Dermis blood vessel endothelial cell (primary cell): ENCODE results near the gene PRSS38. TPM values are rescaled to one million over a fixed set of nuclear protein-coding genes. Genes with fewer than 3 reads are reported as not detected.
A peak's percentile ranks its signal among the peaks of the same experiment; 100 is the strongest.

ENCODE experiments used
- DNase-seq: peaks from one replicate; pipeline ENCODE4 v3.0.0; 2010
- total RNA-seq: library from RNA; depleted of rRNA; stranded (reverse); fragments of >200 nt; gene quantifications from 2 replicates; pipeline ENCODE4 v1.2.3, GENCODE V29; 2014

PRSS38 gene
- total RNA-seq, 1 donor from 2014 or later: not detected

DNA sequence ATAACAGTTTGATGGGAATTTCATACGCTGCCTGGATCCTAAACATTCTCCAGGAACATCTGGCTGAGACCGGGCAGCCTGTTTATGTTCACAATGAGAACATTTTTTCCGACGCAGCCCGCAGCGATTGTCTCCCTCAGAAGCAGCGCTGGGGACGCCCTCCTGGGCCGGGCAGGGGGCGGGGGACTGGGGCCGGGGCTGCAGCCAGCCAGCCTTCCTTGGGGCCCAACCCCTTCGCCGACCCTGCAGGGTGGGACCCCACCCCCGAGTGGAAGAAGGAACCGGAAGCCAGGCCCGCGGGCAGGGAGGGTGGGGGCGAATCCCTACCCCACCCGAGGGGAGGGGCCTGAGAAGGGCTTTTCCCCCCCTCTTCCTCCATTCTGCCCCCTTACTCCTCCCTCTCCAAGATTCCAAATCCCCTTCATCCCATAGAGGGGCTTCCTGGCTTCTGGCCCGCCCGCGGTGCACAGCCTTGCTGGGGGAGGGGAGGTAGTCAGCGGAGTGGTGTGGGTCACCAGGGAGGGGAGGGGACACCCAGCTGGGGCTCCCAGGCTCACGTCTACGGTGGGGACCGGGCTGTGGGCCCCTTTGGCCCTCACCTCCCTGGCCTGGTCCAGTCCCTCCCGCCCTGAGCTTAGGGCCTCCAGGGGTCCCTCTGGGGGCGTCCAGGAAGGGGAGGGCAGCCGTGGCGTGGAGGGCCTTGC, 71.7 kb downstream of the PRSS38 start:
- peak; percentile 55 for DNase-seq

DNA sequence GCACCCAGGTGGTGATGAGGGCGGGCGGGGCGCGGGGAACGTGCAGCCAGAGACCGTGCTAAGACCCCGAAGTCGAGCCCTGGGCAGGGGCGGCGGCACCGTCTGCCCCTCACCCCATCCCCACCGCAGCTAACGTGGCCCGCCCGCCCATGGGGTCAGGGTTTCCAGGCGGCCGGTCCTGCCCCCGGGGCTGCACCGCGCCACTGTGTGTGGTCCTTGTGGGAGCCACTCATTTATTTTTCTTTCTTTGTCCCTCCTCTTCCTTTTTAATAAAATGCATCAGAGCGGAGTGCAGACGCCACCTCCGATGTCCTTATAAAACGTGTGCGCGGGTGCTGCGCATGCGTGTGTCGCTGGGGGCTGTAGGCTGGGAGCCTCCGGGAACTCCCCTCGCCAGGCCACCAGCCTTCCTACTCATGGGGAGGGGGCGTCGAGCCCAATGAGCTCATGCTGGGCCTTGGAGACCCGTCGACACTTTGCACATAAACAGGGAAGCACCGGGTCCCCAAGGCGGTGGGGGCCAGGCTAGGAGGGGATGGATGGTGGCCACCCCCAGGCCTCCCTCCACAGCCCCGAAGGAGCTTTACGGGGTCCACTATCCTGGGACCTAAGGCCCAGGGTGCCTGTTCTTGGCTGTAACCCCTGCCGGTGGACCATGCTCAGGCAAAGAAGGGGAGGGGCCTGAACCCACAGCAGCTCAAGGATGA, 72.4 kb downstream of the PRSS38 start:
- peak; percentile 47 for DNase-seq

DNA sequence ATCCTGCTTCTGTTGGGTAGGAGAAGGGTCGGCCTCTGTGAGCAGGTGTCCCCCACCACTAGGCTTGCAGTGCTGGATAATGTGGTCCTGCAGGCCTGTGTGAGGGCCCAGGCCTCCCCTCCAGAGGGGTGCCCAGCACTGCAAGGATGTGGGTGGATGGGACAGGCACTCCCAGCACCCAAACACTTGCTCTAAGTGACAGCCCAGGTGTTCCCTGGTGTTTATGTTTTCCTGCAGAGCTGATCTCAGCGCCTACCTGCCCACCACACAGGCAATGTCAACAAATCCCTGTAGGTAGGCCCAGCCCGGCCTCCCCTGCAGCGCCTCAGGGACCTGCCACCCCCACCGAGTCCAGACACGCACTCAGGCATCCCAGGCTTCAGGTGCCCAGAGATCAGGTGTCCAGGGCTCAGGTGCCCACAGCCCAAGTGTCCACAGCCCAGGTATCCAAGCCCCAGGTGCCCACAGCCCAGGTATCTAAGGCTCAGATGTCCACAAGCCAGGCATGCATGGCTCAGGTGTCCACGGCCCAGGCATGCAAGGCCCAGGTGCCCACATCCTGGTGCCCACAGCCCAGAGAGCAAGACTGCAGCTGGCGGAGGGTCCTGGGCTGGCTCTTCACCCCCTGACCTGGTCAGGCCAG, 73.0 kb downstream of the PRSS38 start:
- DNase-seq: no peak

DNA sequence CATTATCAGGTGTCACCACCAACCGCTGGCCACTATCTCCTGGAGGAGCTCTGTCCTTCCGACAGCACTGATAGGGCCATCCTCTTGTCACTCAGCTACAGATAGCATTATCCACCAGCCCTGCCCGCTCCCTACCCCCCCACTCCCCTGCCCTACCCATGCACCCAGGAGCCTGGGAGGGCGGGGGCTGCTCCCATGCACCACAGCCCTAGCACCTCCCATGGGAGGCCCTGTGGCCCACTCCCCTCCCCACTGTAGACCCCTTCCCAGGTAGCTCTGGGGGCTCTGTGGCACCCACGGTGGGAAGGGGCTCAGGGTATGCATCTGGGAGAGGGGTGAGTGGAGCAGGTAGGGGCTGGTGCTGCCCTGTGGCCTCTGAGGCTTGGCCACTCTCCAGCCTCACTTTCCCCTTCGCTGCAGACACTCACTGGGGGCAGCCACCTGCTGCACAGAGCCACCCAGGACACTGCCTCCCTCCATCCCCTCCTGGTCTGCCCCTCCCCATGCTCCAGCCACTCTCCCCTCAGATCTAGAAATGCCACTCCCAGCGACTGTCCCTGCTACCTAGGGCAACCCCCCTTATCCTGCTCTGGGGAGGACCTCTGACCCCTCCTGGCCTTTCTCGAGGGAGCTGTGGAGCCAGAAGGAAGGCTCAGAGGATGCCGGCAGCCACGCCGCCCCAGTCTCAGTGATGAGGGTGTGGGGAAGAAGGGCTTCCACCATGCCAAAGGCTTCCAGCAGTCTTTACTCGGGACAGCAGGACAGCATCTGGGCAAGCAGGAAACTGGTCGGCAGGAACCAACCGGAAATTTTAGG, 73.8 kb downstream of the PRSS38 start:
- no peak for DNase-seq

DNA sequence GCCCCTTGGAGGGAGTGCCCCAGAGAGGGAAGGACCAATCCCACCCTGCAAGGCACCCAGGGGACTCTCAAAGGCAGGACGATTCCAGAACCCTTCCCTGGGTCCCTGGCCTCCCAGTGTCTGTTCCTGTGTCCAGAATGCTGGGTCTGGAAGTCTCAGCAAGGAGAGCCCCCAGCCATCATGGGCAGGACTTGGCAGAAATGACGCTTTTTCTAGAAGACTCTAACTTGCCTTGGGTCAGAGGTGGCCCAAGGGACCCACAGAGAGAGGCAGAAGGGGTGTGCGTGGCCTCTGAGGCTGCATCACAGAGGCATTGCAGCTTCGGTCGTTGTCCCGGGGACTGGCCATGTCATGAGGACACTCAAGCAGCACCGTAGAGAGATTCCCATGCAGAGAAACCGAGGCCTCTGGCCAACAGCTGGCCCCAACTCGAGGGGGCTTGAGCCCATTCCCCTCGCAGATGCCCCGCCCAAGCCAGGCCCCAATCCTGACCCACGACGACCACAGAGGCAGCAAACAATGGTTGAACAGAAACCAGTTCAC, 74.5 kb downstream of the PRSS38 start:
- DNase-seq: no peak

DNA sequence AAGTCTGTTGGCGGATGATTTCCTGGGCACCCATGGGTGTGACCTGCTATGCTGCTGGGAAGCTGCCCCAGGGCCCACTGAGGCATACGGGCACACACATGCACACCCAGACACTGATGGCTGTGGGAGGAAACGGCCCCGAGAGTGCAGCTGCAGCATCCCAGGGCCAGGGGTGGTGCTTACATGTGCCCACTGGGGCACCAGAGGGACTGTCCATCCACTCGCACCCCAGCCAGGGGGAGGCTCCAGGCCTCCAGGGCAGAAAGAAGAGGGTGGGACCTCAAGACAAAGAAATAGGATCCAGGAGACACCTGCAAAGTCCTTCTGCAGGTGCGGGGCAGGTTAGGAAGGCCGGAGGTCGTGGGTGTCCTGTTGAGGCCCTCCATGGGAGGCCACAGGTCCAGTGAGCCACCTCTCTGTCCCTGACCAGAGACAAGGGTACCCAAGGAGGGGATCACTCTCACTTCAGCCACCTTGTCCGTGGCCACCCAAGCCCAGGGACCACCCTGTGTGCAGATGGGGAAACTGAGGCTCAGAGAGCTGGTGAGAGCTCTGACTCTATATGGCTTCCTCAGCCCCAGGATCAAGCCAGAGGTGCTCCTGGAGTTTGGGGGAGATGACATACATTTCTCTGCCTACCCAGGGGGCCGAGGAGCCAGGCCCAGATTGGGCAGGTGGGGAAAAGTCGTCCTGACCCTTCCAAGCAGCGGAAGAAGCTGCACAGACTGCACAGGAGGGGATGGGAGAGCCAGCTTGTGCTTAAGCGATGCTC, 75.2 kb downstream of the PRSS38 start:
- DNase-seq: no peak

DNA sequence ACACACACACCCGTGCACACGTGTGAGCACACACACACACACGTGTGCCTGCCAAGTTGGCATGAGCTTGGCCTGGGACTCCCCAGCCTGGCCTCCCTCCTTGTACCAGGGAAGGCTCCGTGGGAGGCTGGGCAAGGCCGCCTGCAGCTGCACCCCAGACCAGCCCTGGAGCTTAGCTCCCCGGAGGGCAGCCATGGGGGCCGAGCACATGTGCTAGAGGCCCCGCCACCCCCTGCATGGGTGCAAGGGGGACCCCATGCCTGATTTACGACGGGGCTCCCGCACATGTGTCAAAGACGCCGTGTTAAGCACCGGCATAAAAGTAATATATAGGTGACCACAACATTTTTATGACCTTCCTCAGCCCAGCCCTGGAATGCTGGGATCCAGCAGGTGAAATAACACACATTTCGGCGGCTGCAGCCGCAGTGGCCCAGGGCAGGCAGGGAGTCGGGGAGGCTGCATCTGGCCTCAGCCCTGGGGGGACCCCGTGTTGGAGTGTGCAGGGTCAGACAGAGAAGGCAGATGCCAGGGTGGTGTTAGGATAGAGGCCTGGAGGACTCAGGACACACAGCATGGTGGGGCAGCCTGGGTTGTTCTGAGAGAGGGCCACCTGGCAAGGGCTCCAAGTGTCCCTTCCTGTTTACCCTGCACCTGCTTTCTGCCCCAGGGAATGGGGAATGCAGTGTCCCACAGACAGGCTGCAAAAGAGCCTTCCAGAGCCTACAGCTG, 75.9 kb downstream of the PRSS38 start:
- no peak for DNase-seq

DNA sequence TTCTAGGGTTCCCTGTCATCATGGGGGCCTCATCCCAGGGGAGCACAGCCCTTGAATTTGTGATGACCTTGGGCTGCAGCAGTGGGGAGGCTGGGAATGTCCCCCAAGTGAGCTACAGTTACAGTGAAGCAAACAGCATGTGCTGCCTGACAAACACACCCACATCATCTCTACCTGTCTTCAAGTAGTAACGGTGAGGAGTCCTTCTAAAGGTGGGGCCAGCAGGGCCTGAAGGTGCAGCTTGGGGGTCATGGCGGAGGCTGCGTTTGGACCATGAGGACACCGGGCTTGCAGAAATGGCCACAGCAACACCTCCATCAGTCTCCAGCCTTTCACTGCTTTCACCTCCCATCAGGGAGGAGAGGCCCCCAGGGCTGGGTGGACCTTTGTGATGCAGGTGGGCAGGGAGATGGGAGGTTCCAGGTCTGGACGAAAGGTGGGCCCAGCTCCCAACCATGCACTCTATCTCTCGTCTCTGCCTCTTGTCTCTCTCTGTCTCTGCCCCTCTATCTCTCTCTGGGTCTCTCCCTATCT, 76.5 kb downstream of the PRSS38 start:
- DNase-seq: no peak

DNA sequence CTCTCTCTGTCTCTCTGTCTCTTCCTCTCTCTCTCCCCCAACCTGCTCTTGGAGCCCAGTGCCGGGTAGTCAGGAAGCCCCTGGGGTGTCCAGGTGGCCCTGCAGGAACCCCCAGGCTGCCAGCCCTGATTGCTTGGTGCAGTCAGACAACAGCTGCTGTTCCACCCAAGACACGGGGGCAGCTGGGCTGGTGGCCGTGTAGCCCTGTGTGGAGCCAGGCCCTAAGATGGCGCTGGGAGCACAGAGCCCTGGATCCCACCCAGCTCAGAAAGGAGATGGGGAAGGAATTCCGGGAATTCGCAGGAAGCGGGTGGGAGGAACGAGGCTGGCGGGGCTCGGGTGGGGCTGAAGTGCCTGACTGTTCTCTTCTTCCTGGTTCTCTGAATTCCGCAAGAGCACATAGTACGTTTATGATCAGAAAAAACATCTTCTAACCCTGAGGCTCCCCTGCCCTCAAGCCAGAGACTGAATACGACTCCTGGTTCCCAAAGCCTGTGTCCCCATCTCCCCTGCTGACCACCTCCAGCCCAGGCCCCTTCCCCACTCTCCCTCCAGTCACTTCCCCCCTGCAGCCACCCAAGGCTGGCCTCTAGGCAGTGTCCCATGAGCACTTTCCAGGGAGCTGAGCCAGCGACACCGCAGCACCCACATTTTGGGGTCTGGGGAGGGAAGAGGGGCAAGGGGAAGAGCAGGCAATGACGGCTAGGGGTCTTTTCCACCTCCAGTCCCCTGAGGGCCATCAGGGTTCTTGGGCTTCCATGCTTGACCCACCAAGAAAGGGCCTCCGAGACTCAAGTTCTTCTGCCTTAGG, 77.2 kb downstream of the PRSS38 start:
- no peak for DNase-seq

DNA sequence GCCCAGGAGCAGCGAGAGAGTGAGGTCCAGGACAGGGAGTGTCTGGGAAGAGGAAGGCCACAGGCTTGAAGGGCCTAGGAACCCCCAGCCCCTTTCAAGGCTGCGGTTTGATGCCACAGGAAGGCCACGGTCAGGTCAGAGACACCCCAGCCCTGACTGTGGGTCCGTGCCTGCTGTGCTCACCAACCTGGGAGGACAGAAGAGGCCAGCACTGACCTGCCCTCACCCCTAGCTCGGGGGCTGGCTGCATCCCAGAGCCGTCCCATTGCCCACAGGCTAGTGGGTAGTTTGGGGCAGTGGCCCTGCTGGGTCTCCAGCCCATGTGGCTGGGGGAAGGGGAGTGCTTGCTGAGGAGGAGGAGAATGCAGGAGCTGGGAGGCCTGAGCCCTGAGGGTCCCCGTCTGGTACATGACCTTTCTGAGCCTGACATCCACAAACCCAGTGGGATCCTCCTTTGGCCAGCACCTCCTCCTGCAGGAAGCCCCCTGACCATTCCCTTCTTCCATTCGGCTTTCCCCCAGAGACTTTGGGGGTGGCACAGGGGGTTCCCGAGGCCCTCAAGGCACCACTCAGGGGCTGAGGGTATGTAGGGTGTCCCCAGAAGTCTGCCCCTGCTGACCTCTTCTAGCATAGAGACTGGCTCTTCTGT, 77.9 kb downstream of the PRSS38 start:
- DNase-seq: no peak

DNA sequence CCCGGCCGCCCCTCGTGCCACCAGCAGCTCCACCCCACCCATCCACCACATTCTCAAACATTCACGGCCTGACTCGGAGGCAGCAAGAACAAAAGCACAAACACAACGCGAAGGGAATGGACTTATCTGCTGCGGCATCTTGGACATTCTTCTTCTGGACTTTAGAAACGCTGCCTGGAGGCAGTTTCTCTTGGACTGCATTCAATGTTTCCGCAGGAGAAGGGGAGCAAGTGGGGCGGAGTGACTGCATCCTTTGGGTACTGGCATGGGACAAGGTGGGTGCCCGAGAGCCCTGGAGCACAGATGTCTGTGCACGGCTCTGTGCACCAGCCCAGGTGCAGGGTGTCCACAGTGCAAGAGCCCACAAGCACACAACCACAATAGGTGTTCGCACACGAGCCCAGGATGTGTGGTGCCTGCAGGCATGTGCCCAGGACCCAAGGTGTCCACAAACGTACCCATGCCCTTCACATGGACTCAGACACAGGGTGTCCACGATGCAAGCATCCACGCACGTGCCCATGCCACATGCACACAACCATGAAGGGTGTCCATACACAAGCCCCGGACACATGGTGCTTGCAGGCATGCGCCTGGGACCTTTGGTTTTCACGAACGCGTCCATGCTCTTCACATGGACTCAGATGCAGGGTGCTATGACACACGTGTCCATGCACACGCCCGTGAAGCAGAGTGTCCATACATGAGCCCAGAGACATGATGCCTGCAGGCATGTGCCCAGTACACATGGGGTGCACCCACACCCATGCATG, 78.7 kb downstream of the PRSS38 start:
- no peak for DNase-seq

DNA sequence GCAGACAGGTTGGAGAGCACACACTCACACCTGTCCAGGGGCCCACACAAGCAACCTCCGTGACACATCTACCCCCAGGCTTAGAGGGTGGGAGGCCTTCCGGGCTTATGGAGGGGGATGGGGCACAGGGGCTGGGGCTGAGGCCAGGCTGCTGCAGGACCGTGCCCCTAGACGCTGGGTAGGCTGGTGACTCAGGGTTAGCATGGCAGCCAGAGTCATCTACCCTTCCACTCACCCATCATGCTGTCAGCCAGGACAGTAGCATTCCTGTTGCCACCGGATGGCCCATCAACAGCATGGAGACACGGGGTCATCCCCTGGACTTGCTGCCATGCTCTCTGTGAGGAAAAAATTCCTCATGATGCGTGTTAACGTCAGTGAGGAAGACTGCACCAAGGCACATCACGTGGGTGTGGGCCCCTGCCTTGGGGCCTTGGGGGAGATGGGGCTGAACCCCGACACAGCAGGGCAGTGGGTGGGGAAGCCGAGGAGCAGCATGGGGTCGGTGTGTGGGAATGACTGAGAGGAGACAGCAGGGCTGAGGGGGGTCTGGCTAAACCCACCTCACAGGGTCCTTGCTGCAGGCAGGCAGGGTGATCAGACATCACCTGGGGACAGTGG, 79.5 kb downstream of the PRSS38 start:
- DNase-seq: no peak

Other genes with a start within 250 kb of the PRSS38 start
- 30.8 and 31.8 TPM in 2 replicates for gene JMJD4, start 80.4 kb upstream of the PRSS38 start, total RNA-seq
- 39.5 and 44.9 TPM in 2 replicates for gene SNAP47, start 80.2 kb upstream of the PRSS38 start, total RNA-seq
- 1.8 and 2.9 TPM in 2 replicates for gene WNT9A, start 132.3 kb downstream of the PRSS38 start, total RNA-seq
- not detected in 2 replicates for gene WNT3A, start 191.3 kb downstream of the PRSS38 start, total RNA-seq